OCI-LY3 (cell line): ENCODE data around the gene C9orf85.

Source experiments
- CTCF ChIP-seq: fragments of 200-600, 300-600 bp; sonication (generic); IDR thresholded peaks from 2 replicates; pipeline ENCODE4 v1.5.1; 2014; ENCODE audit warnings: antibody characterized with exemption, low read length, low read depth
- EZH2phosphoT487 ChIP-seq: fragments of 200-600 bp; shearing (Covaris generic); IDR thresholded peaks from 2 replicates; pipeline ENCODE4 v1.6.1; 2018; ENCODE audit warnings: antibody characterized with exemption, mixed run types, low read depth

- TF ChIP-seq CTCF (no peak), EZH2phosphoT487 (no peak)
Observed at GRCh38 chr9:71908825-71909224, 2.6 kb upstream of the C9orf85 start.
